Gastrocnemius medialis (tissue), 4 donors: ENCODE data around the gene HEATR5B. TPM values are rescaled to one million over a fixed set of nuclear protein-coding genes. Genes with fewer than 3 reads are reported as not detected.

Experiments used
- ATAC-seq, 2 donors: fragments of 150-250 bp; one replicate each; pipeline ENCODE4 v1.9.1; 2016
- DNase-seq, 2 donors: peaks; one replicate each; pipeline ENCODE4 v3.0.0-alpha.2; 2019
- H3K27ac ChIP-seq, 4 donors: fragments of 200-600 bp; sonication (generic); 1 replicate in 1 of 4; 2 replicates in 3 of 4; pipeline ENCODE4 v1.5.1; 2016 to 2018; ENCODE audit warnings: mild to moderate bottlenecking in 2 of 4, moderate library complexity in 1 of 4
- H3K27me3 ChIP-seq, 3 donors: fragments of 200-600 bp; sonication (generic) in 2 of 3; 1 replicate in 1 of 3; 2 replicates in 2 of 3; pipeline versions ENCODE4 v1.5.1 to v1.6.0; 2016 to 2019; ENCODE audit warnings: mild to moderate bottlenecking in 1 of 3, moderate library complexity in 1 of 3
- H3K36me3 ChIP-seq, 2 donors: fragments of 200-600 bp; sonication (generic) in 1 of 2; one replicate each; pipeline ENCODE4 v1.5.1; 2017 to 2018
- H3K4me1 ChIP-seq, 2 donors: fragments of 200-600 bp; sonication (generic) in 1 of 2; one replicate each; pipeline ENCODE4 v1.5.1; 2016 to 2017; ENCODE audit warnings: mild to moderate bottlenecking in 2 of 2
- H3K4me3 ChIP-seq, 4 donors: fragments of 200-600 bp; sonication (generic) in 3 of 4; 1 replicate in 1 of 4; 2 replicates in 3 of 4; pipeline ENCODE4 v1.5.1; 2016 to 2019; ENCODE audit warnings: mild to moderate bottlenecking in 2 of 4
- H3K9me3 ChIP-seq, 3 donors: fragments of 200-600 bp; sonication (generic) in 2 of 3; 1 replicate in 1 of 3; 2 replicates in 2 of 3; pipeline ENCODE4 v1.5.1; 2016 to 2019
- POLR2A ChIP-seq, 2 donors: fragments of 450-650 bp; IDR thresholded peaks; one replicate each; pipeline ENCODE4 v1.6.1; 2017; ENCODE audit warnings: antibody characterized with exemption in 2 of 2, mild to moderate bottlenecking in 2 of 2, moderate library complexity in 2 of 2
- in situ Hi-C, 4 donors: fragments of 200-750 bp; cut with MboI; loops; one replicate each; pipeline versions ENCODE4 v1.15.0 to v1.8.0; 2017; ENCODE audit warnings: low sequenced_read_pairs in 4 of 4
- intact Hi-C: fragments of 100-400 bp; cut with DNase I; formaldehyde crosslinking; loops from one replicate; pipeline ENCODE4 v1.15.1; 2023; ENCODE audit warnings: low total_unique reads
- total RNA-seq, 4 donors: library from RNA; depleted of rRNA; stranded (reverse); fragments of >200 nt; gene quantifications; one replicate each; pipeline versions ENCODE4 v1.1.0 to v1.2.3, GENCODE V29; 2016
- TF ChIP-seq, protein P1 (sequence below), 5 experiments: fragments of 450-650 bp in 3 of 5; fragments of 200-600 bp in 2 of 5; sonication (generic) in 2 of 5; IDR thresholded peaks in 4 of 5; conservative IDR thresholded peaks in 1 of 5; 1 replicate in 4 of 5; 2 replicates in 1 of 5; pipeline ENCODE4 v1.5.1; 2016 to 2019; ENCODE audit warnings: antibody characterized with exemption in 5 of 5, mild to moderate bottlenecking in 3 of 5, moderate library complexity in 3 of 5

HEATR5B gene
- total RNA-seq = 1 to 10 TPM; 6.8 to 10.0 (median 9.8) TPM

DNA sequence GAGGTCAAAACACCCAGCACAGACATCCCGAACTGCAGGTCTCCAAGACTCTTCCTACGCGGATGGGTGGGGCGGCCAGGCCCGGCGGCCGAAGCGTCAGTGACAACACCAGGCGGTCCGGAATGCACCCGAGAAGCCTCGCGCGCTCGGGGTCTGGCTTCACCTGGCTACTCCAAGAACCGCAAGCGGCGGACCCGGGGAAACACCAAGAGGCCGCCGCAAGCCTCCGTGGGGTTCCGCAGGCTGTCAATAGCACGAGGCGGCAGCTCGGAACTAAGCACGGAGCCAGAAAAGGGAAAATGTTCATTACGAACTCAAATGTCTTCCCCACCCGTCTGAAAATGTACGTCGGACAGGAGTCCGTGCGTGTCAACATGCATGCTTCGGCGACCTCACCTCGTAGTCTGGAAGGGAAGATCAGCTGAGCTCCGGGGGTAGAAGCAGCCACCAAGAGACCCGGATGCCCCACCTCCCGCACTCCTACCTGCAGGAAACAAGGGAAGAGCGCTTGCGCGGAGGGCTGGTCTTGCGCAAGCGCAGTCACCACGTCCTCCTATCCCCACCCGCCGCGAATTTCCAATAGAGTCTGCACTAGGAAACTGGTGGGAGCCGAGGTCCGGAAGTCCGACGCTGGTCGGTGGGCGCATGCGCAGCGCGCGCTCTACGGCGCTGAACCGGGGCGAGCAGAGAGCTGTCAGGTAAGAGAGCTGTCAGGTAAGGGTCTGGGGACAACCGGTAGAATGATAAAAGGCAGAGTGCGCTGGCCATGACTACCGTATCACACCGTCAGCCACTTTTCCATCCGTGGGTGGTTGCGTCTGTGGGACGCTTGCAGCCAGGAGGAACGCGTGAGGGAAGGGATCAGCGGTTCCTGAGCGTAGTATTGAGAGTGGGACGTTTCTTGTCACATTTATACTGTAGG lies at the start of gene HEATR5B, which contains the start of gene GPATCH11:
HEATR5B (minus strand) TSS at position 500 of the 922 bp plus-strand sequence. CDS start 958 bp downstream, outside the sequence.
GPATCH11 (plus strand) TSS at position 646 of the 922 bp plus-strand sequence. CDS start 3,864 bp downstream, outside the sequence.
- DNase-seq (peak; percentile 95 to 96), ATAC-seq (peak; percentile 99)
- in situ Hi-C loops = no loop called here
- Histone ChIP-seq H3K4me3 (peak within 1 kb of the TSS; percentile 65 to 96 (median 90)), H3K27me3 (no peaks in the 10 kb centered on the region), H3K36me3 (peaks cover 0 to 17% of the 10 kb centered on the region in 2 donors), H3K27ac (peak within 1 kb of the TSS; percentile 83 to 91 (median 84)), H3K4me1 (peaks cover 28 to 33% of the 10 kb centered on the region in 2 donors), H3K9me3 (no peaks in the 10 kb centered on the region)
- intact Hi-C loops = loop anchor here (1.0 to 5.0 kb wide), 2 partner anchors 117 to 148 kb away; partner anchors contain the start of genes CEBPZ and NDUFAF7
- TF ChIP-seq, protein P1, sequence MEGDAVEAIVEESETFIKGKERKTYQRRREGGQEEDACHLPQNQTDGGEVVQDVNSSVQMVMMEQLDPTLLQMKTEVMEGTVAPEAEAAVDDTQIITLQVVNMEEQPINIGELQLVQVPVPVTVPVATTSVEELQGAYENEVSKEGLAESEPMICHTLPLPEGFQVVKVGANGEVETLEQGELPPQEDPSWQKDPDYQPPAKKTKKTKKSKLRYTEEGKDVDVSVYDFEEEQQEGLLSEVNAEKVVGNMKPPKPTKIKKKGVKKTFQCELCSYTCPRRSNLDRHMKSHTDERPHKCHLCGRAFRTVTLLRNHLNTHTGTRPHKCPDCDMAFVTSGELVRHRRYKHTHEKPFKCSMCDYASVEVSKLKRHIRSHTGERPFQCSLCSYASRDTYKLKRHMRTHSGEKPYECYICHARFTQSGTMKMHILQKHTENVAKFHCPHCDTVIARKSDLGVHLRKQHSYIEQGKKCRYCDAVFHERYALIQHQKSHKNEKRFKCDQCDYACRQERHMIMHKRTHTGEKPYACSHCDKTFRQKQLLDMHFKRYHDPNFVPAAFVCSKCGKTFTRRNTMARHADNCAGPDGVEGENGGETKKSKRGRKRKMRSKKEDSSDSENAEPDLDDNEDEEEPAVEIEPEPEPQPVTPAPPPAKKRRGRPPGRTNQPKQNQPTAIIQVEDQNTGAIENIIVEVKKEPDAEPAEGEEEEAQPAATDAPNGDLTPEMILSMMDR (IDR thresholded peaks at IDR 0.05 in 4 of 5, conservative IDR thresholded peaks at IDR 0.05 in 1 of 5) = no peak
- peak; percentile 55 for TF ChIP-seq POLR2A (IDR thresholded peaks at IDR 0.05)

DNA sequence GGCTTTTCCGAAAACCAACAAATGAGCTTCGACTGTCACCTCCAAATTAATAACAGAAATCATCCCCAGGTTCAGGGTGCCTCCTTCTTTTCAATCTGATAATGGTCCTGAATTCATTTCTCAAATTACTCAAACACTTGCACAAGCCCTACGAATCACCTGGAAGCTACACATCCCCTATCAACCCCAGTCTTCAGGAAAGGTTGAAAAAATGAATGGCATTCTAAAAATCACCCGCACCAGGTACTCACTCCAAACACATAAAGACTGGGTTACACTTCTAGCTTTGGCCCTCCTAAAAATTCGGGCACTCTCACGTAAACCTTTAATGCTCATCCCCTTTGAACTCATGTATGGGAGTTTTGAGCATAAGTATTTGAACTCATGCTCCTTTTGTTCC lies 48.7 kb upstream of the HEATR5B start:
- no peak for TF ChIP-seq POLR2A (IDR thresholded peaks at IDR 0.05)
- ATAC-seq = no peak
- intact Hi-C loops (no loop called here), in situ Hi-C loops (no loop called here)
- no peaks in the 10 kb centered on the region for H3K9me3 ChIP-seq
- no peaks in the 10 kb centered on the region for H3K27me3 ChIP-seq
- no peaks in the 10 kb centered on the region for H3K4me1 ChIP-seq
- H3K36me3 ChIP-seq = peaks cover 0 to 61% of the 10 kb centered on the region in 2 donors
- no peak overlapping the region for H3K27ac ChIP-seq
- DNase-seq = no peak
- no peak overlapping the region for H3K4me3 ChIP-seq

DNA sequence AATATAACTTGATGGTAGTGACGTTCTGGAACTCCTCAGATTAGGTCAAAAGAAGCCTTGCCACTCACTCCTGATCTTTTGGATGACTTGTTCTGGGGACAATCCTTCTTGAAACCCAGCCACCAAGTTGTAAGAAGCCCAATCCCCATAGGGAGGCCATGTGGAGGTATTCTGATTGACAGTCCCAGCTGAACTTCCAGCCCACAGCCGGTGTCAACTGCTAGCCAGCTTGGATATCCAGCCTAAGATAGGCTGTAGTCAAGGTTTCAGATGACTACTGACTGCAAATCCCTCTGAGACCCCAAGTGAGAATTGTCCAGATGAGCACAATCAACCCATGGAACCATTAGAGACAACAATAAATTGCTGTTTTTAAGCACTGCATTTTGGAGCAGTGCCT lies 41.2 kb upstream of the HEATR5B start:
- peaks cover 0 to 20% of the 10 kb centered on the region in 2 donors for H3K36me3 ChIP-seq
- H3K4me3 ChIP-seq = no peak overlapping the region
- DNase-seq (peak in 1 of 2 donors; percentile 32), ATAC-seq (peak in 1 of 2 donors; percentile 68)
- intact Hi-C loops (no loop called here), in situ Hi-C loops (no loop called here)
- TF ChIP-seq, protein P1 (IDR thresholded peaks at IDR 0.05 in 4 of 5, conservative IDR thresholded peaks at IDR 0.05 in 1 of 5) = no peak
- no peak for TF ChIP-seq POLR2A (IDR thresholded peaks at IDR 0.05)
- no peaks in the 10 kb centered on the region for H3K27me3 ChIP-seq
- H3K4me1 ChIP-seq = no peaks in the 10 kb centered on the region
- H3K27ac ChIP-seq = peak overlapping the region in 1 of 4 donors; percentile 36
- no peaks in the 10 kb centered on the region for H3K9me3 ChIP-seq

DNA sequence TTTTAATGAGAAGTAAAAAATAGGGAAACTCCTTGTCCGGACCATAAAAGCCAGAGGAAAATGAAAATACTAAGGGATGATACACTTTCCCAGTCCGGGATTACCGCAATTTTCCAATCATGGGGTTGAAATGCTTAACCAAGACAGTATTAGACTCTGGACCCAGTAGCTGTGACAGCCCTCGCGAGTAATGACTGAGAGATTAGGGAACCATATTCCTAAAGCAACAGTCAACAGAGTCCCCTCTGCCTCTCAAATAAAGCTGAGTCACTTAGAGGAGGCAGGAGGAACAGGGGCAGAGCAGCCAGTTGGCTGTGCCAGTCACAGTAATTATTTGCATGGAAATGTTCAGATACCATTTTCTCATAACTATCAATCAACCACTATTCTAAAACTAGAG lies 35.0 kb upstream of the HEATR5B start:
- peaks cover 0 to 28% of the 10 kb centered on the region in 2 donors for H3K36me3 ChIP-seq
- DNase-seq (no peak), ATAC-seq (no peak)
- in situ Hi-C loops = no loop called here
- TF ChIP-seq, protein P1 (IDR thresholded peaks at IDR 0.05 in 4 of 5, conservative IDR thresholded peaks at IDR 0.05 in 1 of 5) = no peak
- no peak for TF ChIP-seq POLR2A (IDR thresholded peaks at IDR 0.05)
- H3K4me1 ChIP-seq = no peaks in the 10 kb centered on the region
- H3K9me3 ChIP-seq = no peaks in the 10 kb centered on the region
- intact Hi-C loops = no loop called here
- H3K27me3 ChIP-seq = no peaks in the 10 kb centered on the region
- no peak overlapping the region for H3K4me3 ChIP-seq
- H3K27ac ChIP-seq = no peak overlapping the region

DNA sequence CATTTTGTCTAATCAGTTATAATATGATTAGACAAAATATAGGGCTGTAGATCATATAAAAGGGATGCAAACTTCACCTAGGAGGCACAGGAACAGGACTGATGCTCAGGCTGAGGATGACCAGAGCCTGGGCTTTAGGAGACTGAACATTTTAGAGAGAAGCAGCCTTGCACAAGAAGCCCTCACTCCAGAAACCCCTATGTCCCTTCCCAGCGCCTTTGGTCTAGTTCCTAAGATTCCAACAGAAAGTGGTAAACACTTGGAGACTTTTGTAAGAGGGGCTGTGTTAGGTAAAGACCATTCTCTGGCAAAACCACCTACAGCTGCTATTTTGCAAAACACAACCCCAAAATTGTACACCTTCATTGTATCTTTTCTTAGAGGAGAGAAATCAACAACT lies 33.4 kb upstream of the HEATR5B start:
- Histone ChIP-seq H3K36me3 (peaks cover 0 to 20% of the 10 kb centered on the region in 2 donors), H3K9me3 (no peaks in the 10 kb centered on the region), H3K27ac (no peak overlapping the region), H3K27me3 (no peaks in the 10 kb centered on the region), H3K4me3 (no peak overlapping the region), H3K4me1 (no peaks in the 10 kb centered on the region)
- ATAC-seq = no peak
- in situ Hi-C loops = no loop called here
- TF ChIP-seq, protein P1 (IDR thresholded peaks at IDR 0.05 in 4 of 5, conservative IDR thresholded peaks at IDR 0.05 in 1 of 5) = no peak
- no peak for TF ChIP-seq POLR2A (IDR thresholded peaks at IDR 0.05)
- DNase-seq = no peak
- intact Hi-C loops = no loop called here
